ELF-1 (cell line): Measurements from ENCODE around the gene TTC27.

ENCODE experiments used
- DNase-seq: peaks from one replicate; pipeline ENCODE4 v3.0.0-alpha.2; 2016; ENCODE audit warnings: low read depth, low spot score

TTC27 gene

DNA sequence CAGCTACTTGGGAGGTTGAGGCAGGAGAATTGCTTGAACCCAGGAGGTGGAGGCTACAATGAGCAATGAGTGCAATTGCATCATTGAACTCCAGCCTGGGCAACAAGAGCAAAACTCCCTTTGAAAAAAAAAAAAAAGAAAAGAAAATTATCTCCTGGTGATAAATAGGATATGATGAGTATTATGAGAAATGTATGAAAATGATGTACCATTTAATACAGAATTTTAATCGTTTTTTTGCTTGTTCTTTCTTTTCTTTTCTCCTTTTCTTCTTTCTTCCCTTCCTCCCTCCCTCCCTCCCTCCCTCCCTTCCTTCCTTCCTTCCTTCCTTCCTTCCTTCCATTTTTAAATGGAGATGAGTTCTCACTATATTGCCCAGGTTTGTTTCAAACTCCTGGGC, 40.4 kb downstream of the TTC27 start:
- DNase-seq = no peak

DNA sequence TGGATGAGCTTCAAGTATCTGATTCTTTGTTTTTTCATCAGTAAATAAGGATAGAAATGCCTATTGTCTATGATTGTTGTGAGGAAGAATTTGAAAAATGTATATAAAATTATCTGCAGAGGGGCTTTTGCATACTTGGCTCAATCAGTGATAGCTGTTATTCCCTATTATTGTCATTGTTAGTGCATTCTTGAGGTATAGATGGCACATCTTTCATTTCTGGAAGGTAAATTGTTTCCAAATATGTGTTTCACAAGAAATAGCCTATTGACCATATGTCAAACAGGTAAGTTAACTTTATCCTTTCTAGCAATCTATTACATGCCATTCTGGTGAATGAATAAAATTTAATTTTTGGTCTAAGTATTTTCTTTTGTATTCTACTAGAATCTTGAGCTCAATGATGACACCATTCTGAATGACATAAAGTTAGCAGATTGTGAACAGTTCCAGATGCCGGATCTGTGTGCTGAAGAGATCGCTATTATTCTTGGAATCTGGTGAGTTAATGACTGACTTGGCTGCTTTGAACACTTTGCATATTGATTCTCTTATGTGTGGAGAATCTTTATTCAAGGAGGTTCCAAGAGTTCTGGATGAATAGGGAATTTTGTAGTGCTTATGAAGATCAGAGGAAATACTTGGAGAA, 44.2 kb downstream of the TTC27 start:
- no peak for DNase-seq

DNA sequence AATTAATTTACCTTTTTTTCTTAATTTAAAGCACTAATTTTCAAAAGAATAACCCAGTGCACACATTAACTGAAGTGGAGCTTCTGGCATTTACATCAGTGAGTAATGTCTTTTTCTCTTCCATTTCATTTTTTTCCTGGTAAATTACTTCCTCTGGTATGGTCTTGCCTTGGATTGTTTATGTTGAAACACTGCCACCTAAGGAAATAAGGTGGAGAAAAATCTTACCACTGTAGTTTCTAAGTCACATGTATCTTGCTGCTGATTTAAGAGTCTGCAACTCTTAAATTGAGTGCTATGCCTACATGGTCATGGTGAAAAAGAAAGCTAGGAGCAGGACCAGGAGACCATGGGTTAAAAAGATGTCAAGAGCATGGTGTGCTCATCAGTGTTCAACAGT, 51.0 kb downstream of the TTC27 start:
- DNase-seq = no peak

DNA sequence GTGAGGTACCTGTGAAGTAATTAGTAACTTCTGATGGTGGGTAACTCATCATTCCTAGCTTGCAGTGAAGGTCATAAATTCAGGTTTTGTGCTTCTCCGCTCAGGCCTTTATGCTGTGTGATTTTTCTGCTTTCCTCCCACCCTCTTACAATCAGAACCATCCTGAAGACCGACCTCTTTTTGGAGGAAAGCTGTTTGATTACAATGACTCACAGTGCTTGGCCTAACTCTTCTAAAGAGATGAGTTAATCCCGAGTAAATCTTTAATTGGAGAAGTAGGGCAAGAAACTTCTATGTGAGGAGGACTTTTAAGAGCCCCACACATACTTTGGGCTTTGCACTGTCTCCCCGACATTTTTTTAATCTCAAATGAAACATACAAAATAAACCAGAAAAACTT, 53.1 kb downstream of the TTC27 start:
- no peak for DNase-seq

DNA sequence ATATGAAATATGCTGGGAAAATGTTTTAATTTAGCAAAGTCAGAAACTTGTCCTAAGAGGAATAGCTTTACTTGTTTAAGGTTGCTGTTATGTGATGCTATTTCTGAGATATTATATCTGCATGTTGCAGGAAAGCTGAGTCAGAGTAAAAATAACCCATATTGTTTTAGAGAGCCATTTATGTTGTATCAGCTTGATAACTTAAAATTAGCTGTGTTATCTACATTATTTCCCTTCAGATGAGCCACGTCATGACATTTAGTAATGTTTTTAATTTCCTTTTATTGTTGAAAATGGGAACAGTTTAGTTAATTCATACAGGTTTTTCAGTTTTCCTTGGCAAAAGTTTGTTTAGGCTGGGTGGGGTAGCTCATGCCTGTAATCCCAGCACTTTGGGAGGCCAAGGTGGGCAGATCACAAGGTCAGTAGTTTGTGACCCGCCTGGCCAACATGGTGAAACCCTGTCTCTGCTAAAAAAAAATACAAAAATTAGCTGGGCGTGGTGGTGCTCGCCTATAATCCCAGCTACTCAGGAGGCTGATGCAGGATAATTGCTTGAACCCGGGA, 55.8 kb downstream of the TTC27 start:
- DNase-seq = no peak

DNA sequence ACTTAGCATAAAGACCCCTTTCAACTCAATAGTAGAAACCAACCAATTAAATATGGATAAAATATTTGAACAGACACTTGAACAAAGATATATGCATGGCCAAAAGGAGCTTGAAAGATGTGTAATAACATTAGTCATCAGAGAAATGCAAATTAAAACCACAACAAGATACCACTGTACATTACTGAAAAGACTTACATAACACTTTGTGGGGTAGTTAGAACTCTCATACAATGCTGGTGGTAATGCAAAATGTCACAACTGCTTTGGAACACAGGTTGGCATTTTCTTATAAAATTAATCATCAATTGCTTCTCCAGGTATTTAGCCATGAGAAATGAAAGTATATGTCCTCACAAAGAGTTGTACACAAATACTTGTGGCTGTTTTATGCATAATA, 60.7 kb downstream of the TTC27 start:
- DNase-seq = no peak

DNA sequence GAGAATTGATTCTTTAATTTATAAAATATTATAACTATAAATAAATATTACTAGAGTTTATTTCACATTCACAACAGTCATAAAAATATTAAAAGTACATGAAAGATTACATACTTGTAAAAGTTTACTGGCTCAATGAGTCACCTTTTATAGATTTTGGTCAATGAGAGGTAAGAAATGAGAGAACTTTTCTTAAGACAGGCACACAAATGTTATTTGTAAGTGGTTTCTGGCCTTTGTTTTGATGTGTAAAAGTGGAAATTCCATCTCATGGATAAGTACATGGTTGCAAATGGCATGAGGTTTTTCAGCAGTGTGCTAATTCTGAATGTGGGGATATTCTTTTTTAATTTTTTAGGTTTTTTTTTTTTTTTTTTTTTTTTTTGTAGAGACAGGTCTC, 63.8 kb downstream of the TTC27 start:
- DNase-seq = no peak

DNA sequence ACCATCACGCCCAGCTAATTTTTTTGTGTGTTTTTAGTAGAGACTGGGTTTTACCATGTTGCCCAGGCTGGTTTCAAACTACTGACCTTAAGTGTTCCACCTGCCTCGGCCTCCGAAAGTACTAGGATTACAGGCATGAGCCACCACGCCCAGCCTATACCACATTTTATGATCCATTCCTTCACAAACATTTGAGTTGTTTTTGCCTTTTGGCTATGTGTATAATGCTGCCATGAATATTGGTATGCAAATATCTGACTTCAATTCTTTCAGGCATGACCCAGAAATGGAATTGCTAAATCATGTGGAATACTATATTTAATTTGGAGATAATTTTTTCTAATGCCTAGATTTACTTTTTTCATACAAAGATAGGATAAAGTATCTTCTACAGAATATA, 68.6 kb downstream of the TTC27 start:
- DNase-seq = no peak

DNA sequence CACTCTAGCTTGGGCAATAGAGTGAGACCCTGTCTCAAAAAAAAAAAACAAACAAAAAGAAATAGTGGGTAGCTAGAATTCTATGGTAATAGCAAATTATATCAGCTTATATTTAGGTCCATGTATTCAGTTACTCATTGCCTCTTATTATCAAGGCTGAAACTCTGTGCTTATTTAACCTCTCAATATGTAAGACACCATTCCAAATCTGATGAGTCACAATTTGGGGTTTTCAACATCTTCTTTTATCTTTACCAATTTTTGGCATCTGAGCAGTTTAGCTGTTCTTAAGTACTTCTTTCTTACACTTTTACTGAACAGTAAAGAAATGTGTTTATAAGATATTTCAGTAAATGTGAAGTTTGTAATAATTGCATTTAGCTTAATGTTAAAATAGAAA, 69.3 kb downstream of the TTC27 start:
- DNase-seq = no peak

DNA sequence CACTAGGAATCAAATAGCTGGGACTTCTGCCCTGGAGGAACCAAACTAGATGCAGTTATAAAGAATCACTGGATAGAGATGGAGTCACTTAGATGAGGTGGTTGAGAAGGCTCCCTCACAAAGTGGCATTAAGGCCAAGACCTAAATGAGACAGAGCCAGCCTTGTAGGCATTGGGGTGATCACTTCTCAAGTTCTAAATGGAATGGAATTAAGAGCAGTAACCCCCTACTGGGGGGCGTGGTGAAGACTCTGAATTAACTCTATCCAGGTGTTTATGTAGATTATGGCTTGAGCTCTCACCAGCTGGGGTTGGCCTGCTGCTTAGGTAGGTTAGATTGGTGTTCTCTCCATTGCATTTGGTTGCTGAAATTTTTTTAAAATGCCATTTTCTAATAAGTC, 71.3 kb downstream of the TTC27 start:
- no peak for DNase-seq

DNA sequence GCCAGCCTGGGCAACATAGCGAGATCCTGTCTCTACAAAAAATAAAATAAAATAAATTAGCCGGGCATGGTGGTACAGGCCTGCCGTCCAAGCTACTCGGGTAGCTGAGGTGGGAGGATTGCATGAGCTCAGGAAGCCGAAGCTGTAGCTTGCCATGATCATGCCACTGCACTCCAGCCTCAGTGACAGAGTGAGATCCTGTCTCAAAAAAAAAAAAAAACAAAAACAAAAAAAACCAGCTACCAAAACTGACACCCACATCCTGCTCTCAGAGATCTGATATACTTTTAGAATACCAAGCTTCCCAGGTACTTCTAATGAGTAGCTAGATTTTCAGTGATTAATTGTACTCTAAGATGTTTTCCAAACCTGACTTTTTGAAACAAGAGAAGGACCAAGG, 74.0 kb downstream of the TTC27 start:
- no peak for DNase-seq

DNA sequence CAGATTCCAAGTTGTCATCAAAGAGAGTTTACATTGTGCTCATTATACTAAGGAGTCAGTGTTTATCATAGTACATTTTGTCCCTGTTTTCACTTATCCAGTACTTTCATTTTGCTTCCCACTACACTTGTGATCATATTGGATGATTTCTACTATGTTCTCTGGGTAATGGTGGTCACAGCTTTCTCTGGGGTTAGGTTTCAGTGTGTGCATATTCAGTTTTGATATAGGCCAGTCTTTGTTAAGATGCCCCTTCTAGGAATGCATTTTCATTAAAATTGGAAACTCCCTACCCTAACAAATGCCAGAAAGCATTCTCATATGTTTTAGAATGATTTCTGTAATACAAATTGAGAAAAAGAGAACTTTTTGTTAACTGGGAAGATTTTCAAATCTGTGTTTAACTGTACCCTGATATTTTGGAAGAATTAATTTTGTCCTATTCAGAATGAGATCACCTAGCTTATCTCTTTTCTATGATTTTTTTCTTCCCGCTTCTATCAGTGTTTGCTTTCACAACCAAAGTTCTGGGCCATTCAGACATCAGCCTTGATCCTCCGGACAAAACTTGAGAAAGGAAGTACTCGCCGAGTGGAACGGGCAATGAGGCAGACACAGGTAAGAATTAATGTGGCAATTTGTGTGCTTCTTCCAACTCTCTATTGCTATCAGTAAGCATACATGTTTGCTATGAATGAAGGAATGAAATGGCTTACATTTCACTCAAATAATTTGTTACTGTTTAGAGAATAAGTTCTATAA, 74.6 kb downstream of the TTC27 start:
- DNase-seq = no peak

DNA sequence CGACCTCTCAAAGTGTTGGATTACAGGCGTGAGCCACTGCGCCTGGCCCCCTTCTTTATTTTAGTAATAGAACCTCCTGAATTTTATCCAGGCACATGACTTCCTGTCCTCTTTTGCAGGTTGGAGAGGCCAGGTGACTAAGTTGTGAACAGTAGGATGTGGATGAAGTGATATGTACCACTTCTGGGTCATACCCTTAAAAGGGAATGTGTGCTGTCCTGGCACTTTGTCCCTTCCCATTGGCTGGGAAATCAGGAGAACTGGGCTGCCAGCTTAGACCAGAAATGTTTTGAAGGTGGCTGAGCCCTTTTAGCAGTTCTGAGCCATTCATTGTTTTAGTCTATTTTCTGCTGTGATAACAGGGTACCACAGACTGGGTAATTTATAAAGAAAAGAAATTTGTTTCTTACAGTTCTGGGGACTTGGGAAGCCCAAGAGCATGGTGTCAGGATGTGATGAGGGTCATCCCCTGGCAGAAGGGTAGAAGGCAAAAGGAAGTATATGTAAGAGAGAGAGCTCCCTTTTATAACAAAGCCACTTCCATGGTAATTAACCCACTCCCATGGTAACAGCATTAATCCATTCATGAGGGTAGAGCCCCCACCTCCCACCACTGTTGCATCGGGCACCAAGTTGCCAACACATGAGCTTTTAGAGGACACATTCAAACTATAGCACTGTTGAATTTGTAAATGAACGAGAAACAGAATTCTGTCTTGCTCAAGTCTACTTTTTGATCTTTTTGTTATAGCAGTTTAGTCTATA, 79.1 kb downstream of the TTC27 start:
- DNase-seq = no peak

DNA sequence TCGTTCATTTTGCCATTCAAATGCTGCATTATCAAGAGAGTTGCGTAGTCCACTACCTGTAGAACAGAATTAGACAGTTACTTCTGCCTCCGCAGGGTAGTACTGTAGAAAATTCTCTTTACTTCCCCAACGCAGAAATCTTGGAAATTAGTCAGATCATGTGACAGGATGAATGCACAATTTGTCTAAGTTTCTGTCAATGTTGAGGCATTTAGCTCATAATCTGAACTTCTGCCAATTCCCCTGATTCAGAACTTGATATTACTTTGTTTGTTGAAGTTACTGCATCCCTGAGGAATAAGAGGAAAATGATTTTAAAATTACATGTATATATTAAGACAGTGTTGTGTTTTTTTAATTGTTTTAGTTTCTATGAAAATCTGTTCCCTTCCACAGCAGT, 83.4 kb downstream of the TTC27 start:
- DNase-seq = no peak

DNA sequence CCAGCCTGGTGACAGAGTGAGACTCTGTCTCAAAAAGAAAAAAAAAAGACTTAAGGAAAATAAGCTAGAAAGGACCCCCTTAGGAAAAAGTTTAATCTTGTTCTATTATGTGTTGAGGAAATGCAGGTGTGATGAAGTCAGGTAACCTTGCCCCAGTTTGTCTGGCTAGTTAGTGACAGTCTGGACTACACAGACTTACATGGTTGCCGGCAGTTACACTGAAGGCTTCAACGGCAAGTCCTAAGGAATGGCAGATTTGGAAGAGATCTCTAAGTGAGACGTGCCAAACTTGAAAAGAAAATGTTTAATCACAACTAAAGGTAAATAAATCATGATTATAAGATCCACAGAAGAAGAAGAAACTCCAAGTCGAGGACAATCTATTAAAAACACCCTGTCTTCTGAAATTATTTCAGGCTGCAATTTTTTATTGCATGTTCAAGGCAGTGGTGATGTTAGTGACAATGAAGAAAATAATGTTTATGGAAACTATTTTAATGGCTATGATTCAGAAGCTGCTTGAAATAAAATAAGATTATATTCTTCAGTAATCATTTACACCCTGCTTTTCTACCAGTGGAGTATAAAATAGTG, 84.2 kb downstream of the TTC27 start:
- DNase-seq = no peak

DNA sequence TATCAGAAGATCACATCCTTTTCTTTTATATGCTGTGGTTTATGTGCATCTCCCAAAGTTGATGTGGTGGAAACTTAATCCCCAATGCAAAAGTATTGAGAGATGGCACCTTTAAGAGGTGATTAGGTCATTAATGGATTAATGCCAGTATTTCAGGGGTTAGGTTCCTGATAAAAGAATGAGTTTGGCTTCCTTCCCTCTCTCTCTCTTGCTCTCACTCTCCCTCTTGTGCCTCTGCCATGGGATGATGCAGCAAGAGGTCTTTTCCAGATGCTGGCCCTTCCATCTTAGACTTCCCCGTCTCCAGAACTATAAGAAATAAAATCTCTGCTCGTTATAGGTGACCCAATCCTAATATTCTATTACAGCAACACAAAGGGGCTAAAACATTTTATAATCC, 85.0 kb downstream of the TTC27 start:
- no peak for DNase-seq

DNA sequence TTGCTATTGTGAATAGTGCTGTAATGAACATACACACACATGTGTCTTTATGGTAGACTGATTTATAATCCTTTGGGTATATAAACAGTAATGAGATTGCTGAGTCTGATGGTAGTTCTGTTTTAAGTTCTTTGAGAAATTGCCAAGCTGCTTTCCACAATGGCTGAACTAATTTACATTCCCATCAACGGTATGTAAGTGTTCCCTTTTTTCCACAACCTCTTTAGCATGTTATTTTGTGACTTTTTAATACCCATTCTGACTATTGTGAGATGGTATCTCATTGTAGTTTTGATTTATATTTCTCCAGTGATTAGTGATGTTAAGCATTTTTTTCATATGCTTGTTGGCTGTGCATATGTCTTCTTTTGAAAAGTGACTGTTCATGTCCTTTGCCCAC, 86.7 kb downstream of the TTC27 start:
- no peak for DNase-seq

DNA sequence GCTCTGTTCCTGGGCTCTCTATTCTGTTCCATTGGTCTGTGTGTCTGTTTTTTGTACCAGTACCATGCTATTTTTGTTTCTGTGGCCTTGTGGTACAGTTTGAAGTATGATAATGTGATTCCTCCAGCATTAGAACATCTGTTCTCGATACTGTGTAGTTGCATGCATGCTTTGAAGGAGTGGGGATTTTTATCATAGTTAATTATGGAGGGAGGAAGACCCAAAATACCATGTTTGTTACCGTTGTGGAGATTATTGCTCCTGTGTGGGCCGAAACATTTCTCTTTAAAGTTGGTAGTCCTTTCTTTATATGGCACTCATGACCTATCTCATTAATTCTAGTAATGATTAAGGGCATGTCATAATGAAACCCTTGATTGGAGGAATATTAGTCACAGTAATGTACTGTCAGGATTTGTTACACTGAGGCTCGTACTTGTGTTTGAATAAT, 87.6 kb downstream of the TTC27 start:
- no peak for DNase-seq

DNA sequence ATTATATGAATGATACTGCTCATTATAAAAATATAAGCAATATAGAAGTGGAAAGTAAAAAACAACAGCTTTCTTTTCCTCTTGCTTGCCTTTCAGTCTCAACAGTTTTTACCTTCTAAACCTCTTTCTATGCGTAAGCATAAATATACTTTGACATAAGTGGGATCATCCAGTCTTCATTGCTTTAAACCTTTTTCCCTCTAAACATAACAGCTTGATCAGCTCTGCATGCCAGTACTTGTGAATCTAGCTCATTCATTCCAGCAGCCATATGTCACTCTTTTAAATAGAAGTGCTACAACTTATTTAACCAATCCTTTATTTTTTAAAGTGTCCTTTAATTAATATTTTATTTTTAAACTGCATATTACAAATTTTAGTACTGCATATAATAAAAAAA, 88.1 kb downstream of the TTC27 start:
- DNase-seq = no peak

DNA sequence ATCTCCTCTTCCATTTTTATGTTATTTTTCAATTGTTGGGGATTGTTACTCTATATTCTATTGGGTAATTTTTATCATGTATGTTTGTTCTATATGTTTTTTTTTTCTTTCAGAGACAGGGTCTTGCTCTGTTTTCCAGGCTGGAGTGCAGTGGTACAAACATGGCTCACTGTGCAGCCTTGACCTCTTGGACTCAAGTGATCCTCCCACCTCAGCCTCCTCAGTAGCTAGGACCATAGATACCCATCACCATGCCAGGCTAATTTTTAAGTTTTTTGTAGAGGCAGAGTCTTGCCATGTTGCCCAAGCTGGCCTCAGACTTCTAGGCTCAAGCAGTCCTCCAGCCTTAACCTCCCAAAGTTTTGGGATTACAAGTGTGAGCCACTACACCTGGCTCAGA, 88.7 kb downstream of the TTC27 start:
- DNase-seq = no peak

DNA sequence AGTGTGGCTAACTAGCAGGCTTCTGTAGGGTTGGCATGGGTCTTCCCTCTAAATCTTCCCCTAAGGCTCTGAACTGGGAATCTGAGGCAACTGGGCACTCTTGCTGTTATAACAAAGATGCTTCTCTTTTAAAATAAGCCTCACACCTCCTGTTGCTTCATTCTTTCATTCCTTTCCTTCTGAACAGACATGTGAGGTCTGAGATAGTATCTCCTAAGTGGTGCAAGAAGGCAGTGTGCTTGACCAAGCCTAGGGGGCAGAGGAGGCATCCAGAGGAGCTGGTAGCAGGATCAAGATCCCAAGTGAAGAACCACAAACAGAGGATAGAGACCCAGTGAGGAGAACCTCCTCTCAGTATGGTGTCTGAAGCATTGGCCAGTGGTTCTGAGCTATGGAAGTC, 90.9 kb downstream of the TTC27 start:
- DNase-seq = no peak

DNA sequence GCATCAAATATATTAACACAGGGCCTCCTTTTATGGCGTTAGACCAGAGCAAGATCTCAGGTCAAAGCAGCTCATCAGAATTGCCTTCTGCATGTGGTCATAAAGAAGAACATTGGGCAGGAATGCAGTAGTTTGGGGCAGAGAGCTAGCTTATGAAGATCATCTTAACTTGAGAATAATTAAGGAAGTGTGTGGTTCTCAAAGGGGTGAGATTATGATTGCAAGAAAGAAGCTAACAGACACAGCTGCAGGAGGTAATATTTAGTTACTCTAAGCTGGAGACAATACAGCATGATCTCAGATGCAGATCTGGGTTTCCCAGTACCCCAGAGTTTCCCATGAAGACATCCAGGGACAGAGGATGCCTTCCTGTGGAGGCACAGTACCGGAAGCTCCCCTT, 91.6 kb downstream of the TTC27 start:
- DNase-seq = no peak
